HepG2 (cell line): Measurements from ENCODE around the gene GALR3. TPM values are rescaled to one million over a fixed set of nuclear protein-coding genes. Genes with fewer than 3 reads are reported as not detected.

Experiments used
- FOXM1 ChIP-seq: sonication (generic); formaldehyde crosslinking; IDR thresholded peaks from 2 replicates; pipeline ENCODE4 v1.5.0; 2020; ENCODE audit warnings: missing genetic modification reagents
- HNF4A ChIP-seq: sonication (generic); formaldehyde crosslinking; IDR thresholded peaks from 2 replicates; pipeline ENCODE4 v1.4.0; 2020; ENCODE audit warnings: missing genetic modification reagents
- HNRNPL ChIP-seq: fragments of 200-400 bp; formaldehyde crosslinking; IDR thresholded peaks from 2 replicates; pipeline ENCODE4 v1.6.1; 2017; ENCODE audit warnings: mild to moderate bottlenecking, low read depth, low read length
- LCORL ChIP-seq, 2 experiments: fragments of 450-650 bp in 1 of 2; sonication (generic) in 1 of 2; formaldehyde crosslinking in 1 of 2; IDR thresholded peaks; 2 replicates each; pipeline versions ENCODE4 v1.5.0 to v1.6.1; 2017 to 2020; ENCODE audit warnings: antibody characterized with exemption in 1 of 2, missing genetic modification reagents in 1 of 2
- PHF21A ChIP-seq: sonication (generic); formaldehyde crosslinking; IDR thresholded peaks from 2 replicates; pipeline ENCODE4 v1.5.0; 2020; ENCODE audit warnings: mild to moderate bottlenecking, missing genetic modification reagents
- RAD21 ChIP-seq: fragments of 450-650 bp; formaldehyde crosslinking; IDR thresholded peaks from 2 replicates; pipeline ENCODE4 v1.5.0; 2020; ENCODE audit warnings: mild to moderate bottlenecking
- RXRB ChIP-seq: IDR thresholded peaks from 2 replicates; pipeline ENCODE4 v1.6.1; 2016; ENCODE audit warnings: borderline replicate concordance, missing genetic modification reagents, missing compliant biosample characterization
- TSC22D2 ChIP-seq: sonication (generic); formaldehyde crosslinking; IDR thresholded peaks from 2 replicates; pipeline ENCODE4 v1.5.1; 2020; ENCODE audit warnings: missing genetic modification reagents, mild to moderate bottlenecking, borderline replicate concordance
- ZBTB33 ChIP-seq: sonication (generic); formaldehyde crosslinking; IDR thresholded peaks from 2 replicates; pipeline ENCODE4 v1.4.0; 2020; ENCODE audit warnings: missing genetic modification reagents
- ZFP37 ChIP-seq: sonication (generic); formaldehyde crosslinking; IDR thresholded peaks from 2 replicates; pipeline ENCODE4 v1.4.0; 2020; ENCODE audit warnings: missing genetic modification reagents, borderline replicate concordance
- ZNF12 ChIP-seq: sonication (generic); formaldehyde crosslinking; IDR thresholded peaks from 2 replicates; pipeline ENCODE4 v1.5.0; 2020; ENCODE audit warnings: missing genetic modification reagents
- ZNF501 ChIP-seq: sonication (generic); formaldehyde crosslinking; IDR thresholded peaks from 2 replicates; pipeline ENCODE4 v1.5.1; 2020; ENCODE audit warnings: mild to moderate bottlenecking, moderate library complexity, missing genetic modification reagents
- ZNF513 ChIP-seq: sonication (generic); formaldehyde crosslinking; conservative IDR thresholded peaks from 2 replicates; pipeline ENCODE4 v1.5.0; 2020; ENCODE audit warnings: missing genetic modification reagents
- polyA plus RNA-seq, 8 experiments: library from polyadenylated mRNA; depleted of rRNA in 3 of 8; stranded (reverse) in 7 of 8; unstranded in 1 of 8; fragments of >200 nt; fragmentation: Illumina TruSeq in 4 of 8; extraction: Trizol in 4 of 8; gene quantifications; 2 replicates each; pipeline versions ENCODE4 v1.2.1 to v1.2.3, GENCODE V29; 2011 to 2016; ENCODE audit warnings: low read depth in 4 of 8, missing spikeins in 1 of 8, mixed read lengths in 1 of 8; ENCODE audit not compliant: insufficient read depth in 1 of 8
- total RNA-seq, 5 experiments: library from RNA; depleted of rRNA; stranded (reverse); fragments of >200 nt; fragmentation: Illumina TruSeq; extraction: Trizol; gene quantifications; 2 replicates each; pipeline ENCODE4 v1.2.3, GENCODE V29; 2016; ENCODE audit warnings: low read depth in 1 of 5
- TF ChIP-seq, protein P1 (sequence below): sonication (generic); formaldehyde crosslinking; IDR thresholded peaks from 2 replicates; pipeline ENCODE4 v1.4.0; 2020; ENCODE audit warnings: missing genetic modification reagents, mild to moderate bottlenecking, borderline replicate concordance
- TF ChIP-seq, protein P2 (sequence below): sonication (generic); formaldehyde crosslinking; IDR thresholded peaks from 2 replicates; pipeline ENCODE4 v1.5.0; 2020; ENCODE audit warnings: missing genetic modification reagents, mild to moderate bottlenecking, borderline replicate concordance
- TF ChIP-seq, protein P3 (sequence below): sonication (generic); formaldehyde crosslinking; conservative IDR thresholded peaks from 2 replicates; pipeline ENCODE4 v1.4.0; 2020; ENCODE audit warnings: missing genetic modification reagents
- TF ChIP-seq, protein P4 (sequence below): sonication (generic); formaldehyde crosslinking; IDR thresholded peaks from 2 replicates; pipeline ENCODE4 v1.8.0; 2022; ENCODE audit warnings: missing genetic modification reagents, mild to moderate bottlenecking, inconsistent platforms, borderline replicate concordance

GALR3 gene
- total and polyA plus RNA-seq, 2 of the 13 experiments (the other 11 are each of a cell fraction or from before 2014, with no cell fraction given), result 0.13 TPM; not detected in 1

DNA sequence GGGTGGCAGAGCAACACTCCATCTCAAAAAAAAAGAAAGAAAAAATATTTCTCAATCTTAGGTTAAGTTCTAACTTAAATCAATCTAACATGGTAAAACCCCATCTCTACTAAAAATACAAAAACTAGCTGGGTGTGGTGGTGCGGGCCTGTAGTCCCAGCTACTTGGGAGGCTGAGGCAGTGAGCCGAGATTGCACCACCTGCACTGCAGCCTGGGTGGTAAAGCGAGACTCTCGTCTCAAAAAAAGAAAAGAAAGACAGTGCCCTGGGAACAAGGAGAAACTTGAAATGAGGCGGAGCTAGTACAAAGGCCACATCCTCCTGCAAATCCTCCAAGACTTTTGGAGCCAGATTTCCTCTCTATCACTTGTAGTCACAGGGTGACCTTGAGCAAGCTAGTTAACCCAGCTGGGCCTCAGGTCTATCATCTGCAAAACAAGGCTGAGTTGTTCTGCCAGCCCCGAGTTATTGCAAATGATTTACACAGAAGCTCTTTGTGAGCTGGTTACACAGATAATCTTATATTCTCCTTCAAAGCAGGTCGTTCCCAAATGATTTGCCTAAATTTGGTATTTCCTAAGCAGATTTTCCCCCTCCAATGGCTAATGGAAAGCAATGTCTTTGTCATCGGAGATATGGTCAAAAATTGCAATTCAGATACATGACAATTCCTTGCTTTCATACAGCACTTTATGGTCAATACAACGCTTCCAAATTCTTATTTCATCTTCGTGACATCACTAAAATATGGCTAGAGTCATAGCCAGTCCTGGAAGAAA lies 19.0 kb downstream of the GALR3 start (continued):
- TF ChIP-seq, protein P1, sequence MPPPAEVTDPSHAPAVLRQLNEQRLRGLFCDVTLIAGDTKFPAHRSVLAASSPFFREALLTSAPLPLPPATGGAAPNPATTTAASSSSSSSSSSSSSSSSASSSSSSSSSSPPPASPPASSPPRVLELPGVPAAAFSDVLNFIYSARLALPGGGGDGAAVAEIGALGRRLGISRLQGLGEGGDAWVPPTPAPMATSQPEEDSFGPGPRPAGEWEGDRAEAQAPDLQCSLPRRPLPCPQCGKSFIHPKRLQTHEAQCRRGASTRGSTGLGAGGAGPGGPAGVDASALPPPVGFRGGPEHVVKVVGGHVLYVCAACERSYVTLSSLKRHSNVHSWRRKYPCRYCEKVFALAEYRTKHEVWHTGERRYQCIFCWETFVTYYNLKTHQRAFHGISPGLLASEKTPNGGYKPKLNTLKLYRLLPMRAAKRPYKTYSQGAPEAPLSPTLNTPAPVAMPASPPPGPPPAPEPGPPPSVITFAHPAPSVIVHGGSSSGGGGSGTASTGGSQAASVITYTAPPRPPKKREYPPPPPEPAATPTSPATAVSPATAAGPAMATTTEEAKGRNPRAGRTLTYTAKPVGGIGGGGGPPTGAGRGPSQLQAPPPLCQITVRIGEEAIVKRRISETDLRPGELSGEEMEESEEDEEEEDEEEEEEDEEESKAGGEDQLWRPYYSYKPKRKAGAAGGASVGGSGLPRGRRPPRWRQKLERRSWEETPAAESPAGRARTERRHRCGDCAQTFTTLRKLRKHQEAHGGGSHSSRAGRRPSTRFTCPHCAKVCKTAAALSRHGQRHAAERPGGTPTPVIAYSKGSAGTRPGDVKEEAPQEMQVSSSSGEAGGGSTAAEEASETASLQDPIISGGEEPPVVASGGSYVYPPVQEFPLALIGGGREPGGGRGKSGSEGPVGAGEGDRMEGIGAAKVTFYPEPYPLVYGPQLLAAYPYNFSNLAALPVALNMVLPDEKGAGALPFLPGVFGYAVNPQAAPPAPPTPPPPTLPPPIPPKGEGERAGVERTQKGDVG (CRISPR knock-in tag), result no peak
- TF ChIP-seq RXRB (CRISPR knock-in tag) (peak; percentile 12; the same call in 1 of the 2 replicates), HNF4A (CRISPR knock-in tag) (peak; percentile 49; the same call in 1 of the 2 replicates), ZBTB33 (CRISPR knock-in tag) (no peak), ZNF501 (CRISPR knock-in tag) (no peak), TSC22D2 (CRISPR knock-in tag) (no peak), FOXM1 (CRISPR knock-in tag) (no peak), HNRNPL (no peak), ZNF12 (CRISPR knock-in tag) (no peak), PHF21A (CRISPR knock-in tag) (peak; percentile 64; the same call in 1 of the 2 replicates), ZNF513 (CRISPR knock-in tag) (no peak), LCORL (IDR thresholded peaks at IDR 0.05) (no peak), LCORL (CRISPR knock-in tag; IDR thresholded peaks at IDR 0.05) (0 out of 2 replicates have a peak, but pooled peaks have one; percentile 18), RAD21 (no peak), ZFP37 (CRISPR knock-in tag) (no peak)
- TF ChIP-seq, protein P2, sequence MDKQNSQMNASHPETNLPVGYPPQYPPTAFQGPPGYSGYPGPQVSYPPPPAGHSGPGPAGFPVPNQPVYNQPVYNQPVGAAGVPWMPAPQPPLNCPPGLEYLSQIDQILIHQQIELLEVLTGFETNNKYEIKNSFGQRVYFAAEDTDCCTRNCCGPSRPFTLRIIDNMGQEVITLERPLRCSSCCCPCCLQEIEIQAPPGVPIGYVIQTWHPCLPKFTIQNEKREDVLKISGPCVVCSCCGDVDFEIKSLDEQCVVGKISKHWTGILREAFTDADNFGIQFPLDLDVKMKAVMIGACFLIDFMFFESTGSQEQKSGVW (CRISPR knock-in tag), result no peak
- TF ChIP-seq, protein P3, sequence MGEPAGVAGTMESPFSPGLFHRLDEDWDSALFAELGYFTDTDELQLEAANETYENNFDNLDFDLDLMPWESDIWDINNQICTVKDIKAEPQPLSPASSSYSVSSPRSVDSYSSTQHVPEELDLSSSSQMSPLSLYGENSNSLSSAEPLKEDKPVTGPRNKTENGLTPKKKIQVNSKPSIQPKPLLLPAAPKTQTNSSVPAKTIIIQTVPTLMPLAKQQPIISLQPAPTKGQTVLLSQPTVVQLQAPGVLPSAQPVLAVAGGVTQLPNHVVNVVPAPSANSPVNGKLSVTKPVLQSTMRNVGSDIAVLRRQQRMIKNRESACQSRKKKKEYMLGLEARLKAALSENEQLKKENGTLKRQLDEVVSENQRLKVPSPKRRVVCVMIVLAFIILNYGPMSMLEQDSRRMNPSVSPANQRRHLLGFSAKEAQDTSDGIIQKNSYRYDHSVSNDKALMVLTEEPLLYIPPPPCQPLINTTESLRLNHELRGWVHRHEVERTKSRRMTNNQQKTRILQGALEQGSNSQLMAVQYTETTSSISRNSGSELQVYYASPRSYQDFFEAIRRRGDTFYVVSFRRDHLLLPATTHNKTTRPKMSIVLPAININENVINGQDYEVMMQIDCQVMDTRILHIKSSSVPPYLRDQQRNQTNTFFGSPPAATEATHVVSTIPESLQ (CRISPR knock-in tag), result no peak
- TF ChIP-seq, protein P4, sequence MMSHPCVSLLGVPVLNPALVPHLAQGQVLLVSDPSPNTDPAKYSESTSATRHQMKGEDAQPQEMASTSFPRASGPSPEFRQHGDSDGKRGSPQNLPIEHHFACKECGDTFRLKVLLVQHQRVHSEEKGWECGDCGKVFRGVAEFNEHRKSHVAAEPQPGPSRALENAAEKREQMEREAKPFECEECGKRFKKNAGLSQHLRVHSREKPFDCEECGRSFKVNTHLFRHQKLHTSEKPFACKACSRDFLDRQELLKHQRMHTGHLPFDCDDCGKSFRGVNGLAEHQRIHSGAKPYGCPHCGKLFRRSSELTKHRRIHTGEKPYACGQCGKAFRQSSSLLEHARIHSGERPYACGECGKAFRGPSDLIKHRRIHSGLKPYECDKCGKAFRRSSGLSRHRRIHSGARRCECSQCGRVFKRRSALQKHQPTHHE (CRISPR knock-in tag), result no peak
